H9 (cell line): Measurements from ENCODE around the gene CCNF. TPM values are rescaled to one million over a fixed set of nuclear protein-coding genes. Genes with fewer than 3 reads are reported as not detected.

Experiments used
- DNase-seq: peaks from one replicate; pipeline ENCODE4 v3.0.0-alpha.2; 2017
- H2AFZ ChIP-seq: one replicate; pipeline ENCODE4 v1.6.1; 2013; ENCODE audit warnings: mild to moderate bottlenecking, low read length, control low read depth, moderate library complexity
- H2AK5ac ChIP-seq: 2 replicates; pipeline ENCODE4 v1.6.1; 2013; ENCODE audit warnings: low read length, control low read depth, mixed read lengths; ENCODE audit not compliant: insufficient read length
- H2BK120ac ChIP-seq: one replicate; pipeline ENCODE4 v1.6.1; 2013; ENCODE audit warnings: low read depth, mild to moderate bottlenecking, low read length, control low read depth, inconsistent platforms; ENCODE audit not compliant: poor library complexity, severe bottlenecking
- H2BK12ac ChIP-seq: 2 replicates; pipeline ENCODE4 v1.6.1; 2013; ENCODE audit warnings: low read length, control low read depth, mixed read lengths, low read depth; ENCODE audit not compliant: insufficient read length
- H2BK15ac ChIP-seq: 2 replicates; pipeline ENCODE4 v1.6.1; 2013; ENCODE audit warnings: low read depth, low read length, control low read depth
- H2BK20ac ChIP-seq: one replicate; pipeline ENCODE4 v1.6.1; 2013; ENCODE audit warnings: low read depth, mild to moderate bottlenecking, low read length, control low read depth, inconsistent platforms; ENCODE audit not compliant: poor library complexity, severe bottlenecking
- H2BK5ac ChIP-seq: 2 replicates; pipeline ENCODE4 v1.6.1; 2013; ENCODE audit warnings: low read length, control low read depth, mixed read lengths; ENCODE audit not compliant: insufficient read length
- H3K14ac ChIP-seq: 2 replicates; pipeline ENCODE4 v1.6.1; 2013; ENCODE audit warnings: low read length, control low read depth; ENCODE audit not compliant: insufficient read depth
- H3K18ac ChIP-seq: 2 replicates; pipeline ENCODE4 v1.6.1; 2013; ENCODE audit warnings: low read depth, mild to moderate bottlenecking, mixed read lengths, low read length, control low read depth; ENCODE audit not compliant: insufficient read length
- H3K23ac ChIP-seq: 2 replicates; pipeline ENCODE4 v1.6.1; 2013; ENCODE audit warnings: low read length, control low read depth, mixed read lengths, low read depth; ENCODE audit not compliant: insufficient read length
- H3K23me2 ChIP-seq: 2 replicates; pipeline ENCODE4 v1.6.1; 2013; ENCODE audit warnings: low read depth, mild to moderate bottlenecking, mixed read lengths, low read length, control low read depth; ENCODE audit not compliant: insufficient read length, poor library complexity, severe bottlenecking
- H3K27ac ChIP-seq: 2 replicates; pipeline ENCODE4 v1.5.1; 2013; ENCODE audit warnings: low read length, control low read depth, mixed read lengths, low read depth; ENCODE audit not compliant: insufficient read length
- H3K27me3 ChIP-seq: 2 replicates; pipeline ENCODE4 v1.6.1; 2013; ENCODE audit warnings: low read length, control low read depth, inconsistent platforms; ENCODE audit not compliant: insufficient read depth
- H3K4ac ChIP-seq: 2 replicates; pipeline ENCODE4 v1.6.1; 2013; ENCODE audit warnings: low read depth, mild to moderate bottlenecking, control low read depth, inconsistent platforms, low read length, moderate library complexity
- H3K4me1 ChIP-seq: 2 replicates; pipeline ENCODE4 v1.6.1; 2013; ENCODE audit warnings: low read length, control low read depth, inconsistent platforms; ENCODE audit not compliant: insufficient read depth
- H3K4me2 ChIP-seq: 2 replicates; pipeline ENCODE4 v1.6.1; 2013; ENCODE audit warnings: low read length, control low read depth, mixed read lengths; ENCODE audit not compliant: insufficient read length, insufficient read depth
- H3K56ac ChIP-seq: 2 replicates; pipeline ENCODE4 v1.6.1; 2013; ENCODE audit warnings: low read depth, mild to moderate bottlenecking, mixed read lengths, low read length, control low read depth; ENCODE audit not compliant: insufficient read length
- H3K79me1 ChIP-seq: 2 replicates; pipeline ENCODE4 v1.6.1; 2013; ENCODE audit warnings: low read depth, mild to moderate bottlenecking, moderate library complexity, low read length, control low read depth, inconsistent platforms; ENCODE audit not compliant: insufficient read depth, poor library complexity, severe bottlenecking
- H3K79me2 ChIP-seq: 2 replicates; pipeline ENCODE4 v1.6.1; 2013; ENCODE audit warnings: low read length, control low read depth, inconsistent platforms; ENCODE audit not compliant: insufficient read depth
- H3K9ac ChIP-seq: 2 replicates; pipeline ENCODE4 v1.6.1; 2013; ENCODE audit warnings: low read length, control low read depth, mixed read lengths; ENCODE audit not compliant: insufficient read length; ENCODE audit errors: extremely low read depth
- H3K9me3 ChIP-seq: one replicate; pipeline ENCODE4 v1.6.1; 2013; ENCODE audit warnings: low read depth, low read length, inconsistent platforms; ENCODE audit not compliant: control insufficient read depth
- H3T11ph ChIP-seq: one replicate; pipeline ENCODE4 v1.6.1; 2013; ENCODE audit warnings: mild to moderate bottlenecking, low read length, control low read depth, inconsistent platforms
- H4K20me1 ChIP-seq: one replicate; pipeline ENCODE4 v1.6.1; 2013; ENCODE audit not compliant: control insufficient read depth, insufficient read length, insufficient read depth
- H4K5ac ChIP-seq: 2 replicates; pipeline ENCODE4 v1.6.1; 2013; ENCODE audit warnings: low read depth, mild to moderate bottlenecking, mixed read lengths, low read length, control low read depth; ENCODE audit not compliant: insufficient read length
- H4K8ac ChIP-seq: replicated peaks from 2 replicates; pipeline ENCODE4 v1.6.1; 2013; ENCODE audit warnings: low read length, control low read depth, mixed read lengths, low read depth; ENCODE audit not compliant: insufficient read length
- H4K91ac ChIP-seq: 2 replicates; pipeline ENCODE4 v1.6.1; 2013; ENCODE audit warnings: low read depth, mild to moderate bottlenecking, moderate library complexity, mixed read lengths, low read length, control low read depth; ENCODE audit not compliant: insufficient read length
- H3K27ac Mint-ChIP-seq, 3 experiments: 2 replicates in 2 of 3; 3 replicates in 1 of 3; pipeline ENCODE4 v1.8.0; 2020 to 2021; ENCODE audit warnings: mixed read lengths in 3 of 3, mild to moderate bottlenecking in 1 of 3, moderate library complexity in 1 of 3
- H3K27me3 Mint-ChIP-seq: 2 replicates; pipeline ENCODE4 v1.8.0; 2021; ENCODE audit warnings: low read depth, mild to moderate bottlenecking, moderate library complexity, mixed read lengths
- H3K36me3 Mint-ChIP-seq, 3 experiments: 2 replicates in 2 of 3; 3 replicates in 1 of 3; pipeline ENCODE4 v1.8.0; 2020 to 2021; ENCODE audit warnings: low read depth in 3 of 3, mixed read lengths in 3 of 3; ENCODE audit not compliant: insufficient read depth in 1 of 3
- H3K4me1 Mint-ChIP-seq, 2 experiments: 2 replicates each; pipeline ENCODE4 v1.8.0; 2020; ENCODE audit warnings: mixed read lengths in 2 of 2
- H3K4me3 Mint-ChIP-seq, 2 experiments: 2 replicates in 1 of 2; 3 replicates in 1 of 2; pipeline ENCODE4 v1.8.0; 2020 to 2021; ENCODE audit warnings: mild to moderate bottlenecking in 2 of 2, mixed read lengths in 2 of 2, moderate library complexity in 1 of 2
- H3K9me3 Mint-ChIP-seq, 2 experiments: 2 replicates in 1 of 2; 3 replicates in 1 of 2; pipeline ENCODE4 v1.8.0; 2020; ENCODE audit warnings: mild to moderate bottlenecking in 2 of 2, mixed read lengths in 2 of 2, moderate library complexity in 1 of 2
- CTCF ChIP-seq: fragments of 200-600 bp; sonication (generic); conservative IDR thresholded peaks from 3 replicates; pipeline ENCODE4 v1.8.0; 2021; ENCODE audit warnings: antibody characterized with exemption, mild to moderate bottlenecking
- WGBS: extraction: QIAGEN DNeasy Blood & Tissue Kit; methylation state at CpG from one replicate; pipeline ENCODE4 v1.1.7; 2013; ENCODE audit warnings: missing lambda C conversion rate, low lambda C conversion rate, mixed read lengths; ENCODE audit not compliant: insufficient read length; ENCODE audit errors: extremely low coverage; 5-methylcytosine and 5-hydroxymethylcytosine counted together
- total RNA-seq: library from RNA; stranded (reverse); gene quantifications from 2 replicates; pipeline ENCODE4 v1.2.1, GENCODE V29; 2021

CCNF gene
- total RNA-seq, 1 experiment from 2014 or later, result 61.6 TPM

GRCh38 chr16:2437032-2437790 lies 8.0 kb downstream of the CCNF start:
- Histone ChIP-seq H4K20me1 (no peaks in the 10 kb centered on the region), H2AFZ (no peak overlapping the region), H2BK120ac (no peak overlapping the region), H3K23me2 (no peaks in the 10 kb centered on the region), H3K79me1 (peaks cover 3% of the 10 kb centered on the region), H2AK5ac (no peak overlapping the region), H3K79me2 (no peaks in the 10 kb centered on the region), H4K5ac (no peak overlapping the region), H3K4me1 (no peaks in the 10 kb centered on the region), H3K4me2 (no peak overlapping the region), H3K4ac (no peak overlapping the region), H4K91ac (no peak overlapping the region), H2BK20ac (no peak overlapping the region), H3K56ac (no peak overlapping the region), H3T11ph (no peak overlapping the region), H3K27ac (no peak overlapping the region), H3K9me3 (no peaks in the 10 kb centered on the region), H3K18ac (no peak overlapping the region), H3K9ac (no peak overlapping the region), H2BK5ac (no peak overlapping the region), H2BK15ac (no peak overlapping the region), H3K27me3 (no peaks in the 10 kb centered on the region), H3K23ac (no peak overlapping the region), H2BK12ac (no peak overlapping the region), H3K14ac (no peak overlapping the region), H4K8ac (no peak overlapping the region)
- Mint-ChIP-seq H3K27me3 (no peaks in the 10 kb centered on the region), H3K9me3 (no peaks in the 10 kb centered on the region), H3K4me1 (no peaks in the 10 kb centered on the region), H3K36me3 (peaks cover 60 to 85% (median 84%) of the 10 kb centered on the region in 3 experiments; a peak in 6 of 7 replicates), H3K4me3 (no peak overlapping the region), H3K27ac (no peak overlapping the region; a peak in 1 of 7 replicates)
- TF ChIP-seq CTCF, result no peak
- DNase-seq, result no peak
- no CpG with 5 or more reads among the region's 24 CpGs for WGBS
